Activated T-cell treated with anti-CD3 and anti-CD28 coated beads, Interleukin-2, amount 50 U/mL, for 24 hours (primary cell): ENCODE results near the gene LMF1.
"Not testable (repeated sequence)": the region's sequence is repeated elsewhere in the genome, so short reads cannot be mapped to it uniquely, and the experiment has no call there.

Experiments
- DNase-seq: peaks from one replicate; pipeline ENCODE4 v3.0.0-alpha.2; 2020
- H3K27ac Mint-ChIP-seq: 2 replicates; pipeline ENCODE4 v1.8.0; 2020; ENCODE audit warnings: mild to moderate bottlenecking, mixed read lengths
- H3K27me3 Mint-ChIP-seq: 2 replicates; pipeline ENCODE4 v1.8.0; 2020; ENCODE audit warnings: mixed read lengths
- H3K36me3 Mint-ChIP-seq: 2 replicates; pipeline ENCODE4 v1.8.0; 2020; ENCODE audit warnings: low read depth, mixed read lengths
- H3K4me1 Mint-ChIP-seq: 2 replicates; pipeline ENCODE4 v1.8.0; 2020; ENCODE audit warnings: low read depth, mixed read lengths
- H3K4me3 Mint-ChIP-seq: 2 replicates; pipeline ENCODE4 v1.8.0; 2020; ENCODE audit warnings: mild to moderate bottlenecking, moderate library complexity, mixed read lengths
- H3K9me3 Mint-ChIP-seq: 2 replicates; pipeline ENCODE4 v1.8.0; 2020; ENCODE audit warnings: mixed read lengths

LMF1 gene

GRCh38 chr16:842061-842476 lies 128.7 kb downstream of the LMF1 start:
- Mint-ChIP-seq H3K36me3 (no peaks in the 10 kb centered on the region), H3K4me1 (no peaks in the 10 kb centered on the region), H3K4me3 (no peak overlapping the region), H3K27ac (no peak overlapping the region), H3K9me3 (peaks cover under 1% of the 10 kb centered on the region), H3K27me3 (no peaks in the 10 kb centered on the region)
- no peak for DNase-seq

- no peak for DNase-seq
- no peaks in the 10 kb centered on the region for H3K4me1 Mint-ChIP-seq
- no peak overlapping the region for H3K4me3 Mint-ChIP-seq
- no peaks in the 10 kb centered on the region for H3K36me3 Mint-ChIP-seq
- H3K27me3 Mint-ChIP-seq: no peaks in the 10 kb centered on the region
- H3K27ac Mint-ChIP-seq: no peak overlapping the region
- H3K9me3 Mint-ChIP-seq: peaks cover 3% of the 10 kb centered on the region
Observed at GRCh38 chr16:841455-842060, 129.2 kb downstream of the LMF1 start.

GRCh38 chr16:840561-841454 lies 130.0 kb downstream of the LMF1 start:
- Mint-ChIP-seq H3K27me3 (no peaks in the 10 kb centered on the region), H3K36me3 (no peaks in the 10 kb centered on the region), H3K4me3 (no peak overlapping the region), H3K9me3 (peaks cover 8% of the 10 kb centered on the region), H3K4me1 (no peaks in the 10 kb centered on the region), H3K27ac (no peak overlapping the region)
- no peak for DNase-seq

- no peak for DNase-seq
- no peak overlapping the region for H3K27ac Mint-ChIP-seq
- H3K36me3 Mint-ChIP-seq: no peaks in the 10 kb centered on the region
- no peaks in the 10 kb centered on the region for H3K27me3 Mint-ChIP-seq
- H3K4me3 Mint-ChIP-seq: no peak overlapping the region
- peaks cover 8% of the 10 kb centered on the region for H3K9me3 Mint-ChIP-seq
- H3K4me1 Mint-ChIP-seq: no peaks in the 10 kb centered on the region
Observed at GRCh38 chr16:839643-840408, 131.0 kb downstream of the LMF1 start.

- Mint-ChIP-seq H3K9me3 (peaks cover 8% of the 10 kb centered on the region), H3K4me1 (no peaks in the 10 kb centered on the region), H3K4me3 (no peak overlapping the region), H3K36me3 (no peaks in the 10 kb centered on the region), H3K27ac (no peak overlapping the region), H3K27me3 (no peaks in the 10 kb centered on the region)
- DNase-seq: no peak
Observed at GRCh38 chr16:838741-839140, 132.0 kb downstream of the LMF1 start.

- not testable (repeated sequence) for H3K4me1 Mint-ChIP-seq, H3K36me3 Mint-ChIP-seq, H3K27ac Mint-ChIP-seq, H3K9me3 Mint-ChIP-seq, H3K27me3 Mint-ChIP-seq, DNase-seq, H3K4me3 Mint-ChIP-seq
Observed at GRCh38 chr16:836822-837221, 134.0 kb downstream of the LMF1 start.

- no peak overlapping the region for H3K27ac Mint-ChIP-seq
- DNase-seq: no peak
- no peaks in the 10 kb centered on the region for H3K4me1 Mint-ChIP-seq
- no peak overlapping the region for H3K4me3 Mint-ChIP-seq
- no peaks in the 10 kb centered on the region for H3K27me3 Mint-ChIP-seq
- H3K36me3 Mint-ChIP-seq: no peaks in the 10 kb centered on the region
- peaks cover 8% of the 10 kb centered on the region for H3K9me3 Mint-ChIP-seq
Observed at GRCh38 chr16:836221-836620, 134.6 kb downstream of the LMF1 start.

- Mint-ChIP-seq H3K4me3 (no peak overlapping the region), H3K27ac (no peak overlapping the region), H3K9me3 (peaks cover 8% of the 10 kb centered on the region), H3K27me3 (no peaks in the 10 kb centered on the region), H3K36me3 (no peaks in the 10 kb centered on the region), H3K4me1 (no peaks in the 10 kb centered on the region)
- DNase-seq: no peak
Observed at GRCh38 chr16:835373-835772, 135.4 kb downstream of the LMF1 start.

- H3K27me3 Mint-ChIP-seq: peaks cover 8% of the 10 kb centered on the region
- no peaks in the 10 kb centered on the region for H3K36me3 Mint-ChIP-seq
- no peaks in the 10 kb centered on the region for H3K4me1 Mint-ChIP-seq
- H3K9me3 Mint-ChIP-seq: peaks cover 8% of the 10 kb centered on the region
- DNase-seq: no peak
- no peak overlapping the region for H3K4me3 Mint-ChIP-seq
- no peak overlapping the region for H3K27ac Mint-ChIP-seq
Observed at GRCh38 chr16:833411-833810, 137.4 kb downstream of the LMF1 start.

- Mint-ChIP-seq H3K27me3 (peaks cover 11% of the 10 kb centered on the region), H3K9me3 (peaks cover 8% of the 10 kb centered on the region)
Observed at GRCh38 chr16:832652-833336, 138.0 kb downstream of the LMF1 start.

GRCh38 chr16:831571-832413 lies 139.0 kb downstream of the LMF1 start:
- H3K4me3 Mint-ChIP-seq: no peak overlapping the region
- H3K9me3 Mint-ChIP-seq: peaks cover 5% of the 10 kb centered on the region
- no peak for DNase-seq
- no peak overlapping the region for H3K27ac Mint-ChIP-seq
- no peaks in the 10 kb centered on the region for H3K36me3 Mint-ChIP-seq
- no peaks in the 10 kb centered on the region for H3K4me1 Mint-ChIP-seq
- H3K27me3 Mint-ChIP-seq: peaks cover 11% of the 10 kb centered on the region

More at GRCh38 chr16:832652-833336, 138.0 kb downstream of the LMF1 start:
- H3K4me3 Mint-ChIP-seq: no peak overlapping the region
- H3K4me1 Mint-ChIP-seq: no peaks in the 10 kb centered on the region
- H3K36me3 Mint-ChIP-seq: no peaks in the 10 kb centered on the region
- DNase-seq: no peak
- no peak overlapping the region for H3K27ac Mint-ChIP-seq

- Mint-ChIP-seq H3K27ac (no peak overlapping the region), H3K9me3 (no peaks in the 10 kb centered on the region), H3K36me3 (no peaks in the 10 kb centered on the region), H3K27me3 (peaks cover 11% of the 10 kb centered on the region), H3K4me1 (no peaks in the 10 kb centered on the region), H3K4me3 (no peak overlapping the region)
- DNase-seq: no peak
Observed at GRCh38 chr16:830871-831570, 139.8 kb downstream of the LMF1 start.

GRCh38 chr16:830107-830870 lies 140.5 kb downstream of the LMF1 start:
- no peak overlapping the region for H3K27ac Mint-ChIP-seq

More at GRCh38 chr16:830107-830870, 140.5 kb downstream of the LMF1 start:
- Mint-ChIP-seq H3K4me3 (no peak overlapping the region), H3K9me3 (no peaks in the 10 kb centered on the region), H3K36me3 (no peaks in the 10 kb centered on the region), H3K4me1 (no peaks in the 10 kb centered on the region), H3K27me3 (peaks cover 11% of the 10 kb centered on the region)
- no peak for DNase-seq
